ENCODE results near the gene GLRA3. TPM values are rescaled to one million over a fixed set of nuclear protein-coding genes. Genes with fewer than 3 reads are reported as not detected.
A peak's percentile ranks its signal among the peaks of the same experiment; 100 is the strongest.
"Not testable (repeated sequence)": the region's sequence is repeated elsewhere in the genome, so short reads cannot be mapped to it uniquely, and the experiment has no call there.

Gene GLRA3
- polyA plus RNA-seq, 10 donors = not detected

GRCh38 chr4:174658246-174658645 lies 170.8 kb downstream of the GLRA3 start:
- DNase-seq = no peak

DNA sequence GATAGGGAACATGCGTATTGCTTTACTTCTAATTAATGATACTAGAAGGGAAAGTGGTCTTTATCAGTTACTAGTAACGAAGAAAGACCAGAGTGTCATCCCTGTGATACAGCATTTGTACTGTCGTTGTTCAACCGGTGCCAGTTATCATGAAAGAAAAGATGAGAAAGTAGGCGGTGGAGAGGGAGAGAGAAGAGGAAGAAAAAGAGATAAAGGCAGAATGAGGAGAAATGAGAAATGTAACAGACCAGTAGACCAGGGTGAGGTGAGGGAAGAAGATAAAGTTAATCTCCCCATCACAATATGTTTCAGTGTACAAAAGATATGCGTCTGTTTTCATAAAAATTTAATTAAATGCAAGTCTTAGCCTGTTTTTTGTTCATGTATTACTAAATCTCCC lies 171.6 kb downstream of the GLRA3 start:
- DNase-seq = no peak

GRCh38 chr4:174654634-174655033 lies 174.4 kb downstream of the GLRA3 start:
- no peak for DNase-seq

DNA sequence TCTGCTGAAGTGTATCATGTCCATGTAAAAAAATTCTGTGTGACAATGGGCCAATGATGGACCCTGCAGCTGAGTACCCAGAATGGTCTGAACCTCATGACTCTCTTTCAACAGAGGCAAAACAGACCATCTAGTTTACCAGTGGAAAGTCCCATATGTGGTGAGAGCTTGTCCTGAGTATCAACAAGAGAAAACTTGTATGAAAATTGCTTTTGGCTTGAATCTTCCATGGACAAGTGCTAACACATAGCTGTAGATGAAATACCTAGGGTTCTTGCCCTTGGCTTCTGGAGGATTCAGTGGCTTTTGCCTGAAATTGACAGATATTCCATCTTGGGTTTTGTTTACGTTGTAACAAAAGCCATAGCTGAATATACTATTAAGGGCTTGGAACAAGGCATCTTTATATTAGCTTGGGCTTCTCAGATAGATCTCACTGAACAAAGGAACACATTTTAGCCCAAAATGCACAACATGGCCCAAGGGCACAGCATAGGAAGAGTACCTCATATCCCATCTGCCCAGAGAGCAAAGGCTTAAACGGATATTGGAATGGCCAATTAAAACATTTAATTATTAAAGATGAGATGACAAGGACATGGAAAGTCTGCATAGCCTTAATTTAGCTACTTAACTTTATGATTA lies 178.2 kb downstream of the GLRA3 start:
- no peak for DNase-seq

- no peak for DNase-seq
Observed at GRCh38 chr4:174648812-174649211, 180.2 kb downstream of the GLRA3 start.

- DNase-seq = no peak
Observed at GRCh38 chr4:174646326-174646725, 182.7 kb downstream of the GLRA3 start.

DNA sequence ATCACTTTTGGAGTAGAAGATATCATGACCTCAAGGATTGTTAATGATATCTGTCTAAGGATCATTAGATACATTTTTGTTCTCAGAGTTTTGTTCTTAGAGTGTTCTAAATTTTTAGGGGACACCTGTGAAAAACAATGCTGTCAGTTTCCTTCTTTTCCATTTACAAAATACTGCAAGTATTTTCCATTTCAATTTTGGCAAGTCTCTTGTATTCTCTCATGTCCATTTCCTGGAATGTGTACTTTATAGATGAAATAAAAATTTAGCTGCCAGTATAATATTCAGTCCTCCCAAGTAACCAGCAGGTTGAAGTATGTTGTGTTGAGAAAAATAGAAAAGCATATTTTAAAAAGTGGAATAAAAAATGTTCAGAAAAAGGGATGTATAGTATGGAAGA lies 188.9 kb downstream of the GLRA3 start:
- DNase-seq = peak; percentile 7 to 40 (median 35)

- no peak for DNase-seq
Observed at GRCh38 chr4:174635732-174636131, 193.3 kb downstream of the GLRA3 start.

DNA sequence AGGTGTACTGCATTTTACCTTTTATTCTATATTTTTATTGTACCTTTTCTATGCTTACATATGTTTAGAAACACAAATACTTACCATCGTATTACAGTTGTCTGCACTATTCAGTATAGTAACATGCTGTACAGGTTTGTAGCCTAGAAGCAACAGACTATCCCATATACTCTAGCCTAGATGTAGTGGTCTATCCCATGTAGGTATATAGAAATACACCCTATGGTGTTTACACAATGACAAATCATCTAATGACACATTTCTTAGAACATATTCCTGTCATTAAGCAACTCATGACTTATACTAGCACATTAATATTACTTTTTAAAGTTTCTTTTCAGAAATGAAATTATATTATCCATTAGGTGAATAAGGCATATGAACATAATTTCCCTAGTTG lies 195.6 kb downstream of the GLRA3 start:
- no peak for DNase-seq

GRCh38 chr4:174631901-174632758 lies 196.9 kb downstream of the GLRA3 start:
- peak; percentile 24 to 58 (median 42) for DNase-seq

GRCh38 chr4:174629907-174630450 lies 199.1 kb downstream of the GLRA3 start:
- not testable (repeated sequence) for DNase-seq

DNA sequence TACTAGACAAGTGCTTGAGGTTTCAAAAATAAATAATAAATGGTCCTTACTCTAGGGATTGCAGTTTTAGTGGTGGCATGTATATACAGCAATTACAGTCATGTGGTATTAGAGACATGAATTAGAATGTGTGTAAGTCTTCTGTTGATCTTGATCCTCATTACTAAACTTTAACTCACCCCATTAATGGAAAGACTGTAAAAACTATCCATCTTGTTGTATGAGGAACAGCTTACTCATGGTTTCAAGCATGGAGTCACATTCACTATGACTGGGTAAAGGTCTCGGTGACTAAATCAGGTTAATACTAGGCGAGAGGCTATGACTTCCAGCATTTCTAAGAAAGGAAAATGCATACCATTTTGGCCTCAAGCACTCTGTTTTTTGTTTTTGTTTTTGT lies 199.8 kb downstream of the GLRA3 start:
- DNase-seq = no peak

DNA sequence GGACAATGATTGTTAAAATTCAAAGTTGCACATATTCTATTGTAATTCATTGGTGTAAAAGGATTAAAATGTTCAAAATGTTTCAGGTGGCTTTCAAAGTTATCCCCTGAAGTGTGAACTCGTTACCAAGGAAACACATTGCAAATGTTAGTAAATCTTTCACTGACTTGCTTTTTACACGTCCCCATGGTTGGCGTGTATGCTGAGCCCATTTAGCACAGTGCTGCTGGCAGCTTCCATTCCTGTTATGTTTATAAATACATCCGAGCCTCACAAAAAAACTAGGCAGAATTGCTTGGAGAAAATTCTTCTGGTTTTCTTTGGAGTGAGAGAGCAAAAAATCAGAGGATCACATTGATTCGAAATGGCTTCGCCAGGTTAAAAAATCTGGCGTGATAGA lies 200.9 kb downstream of the GLRA3 start:
- DNase-seq = no peak

- no peak for DNase-seq
Observed at GRCh38 chr4:174627473-174627872, 201.6 kb downstream of the GLRA3 start.

GRCh38 chr4:174626342-174627008 lies 202.6 kb downstream of the GLRA3 start:
- no peak for DNase-seq

DNA sequence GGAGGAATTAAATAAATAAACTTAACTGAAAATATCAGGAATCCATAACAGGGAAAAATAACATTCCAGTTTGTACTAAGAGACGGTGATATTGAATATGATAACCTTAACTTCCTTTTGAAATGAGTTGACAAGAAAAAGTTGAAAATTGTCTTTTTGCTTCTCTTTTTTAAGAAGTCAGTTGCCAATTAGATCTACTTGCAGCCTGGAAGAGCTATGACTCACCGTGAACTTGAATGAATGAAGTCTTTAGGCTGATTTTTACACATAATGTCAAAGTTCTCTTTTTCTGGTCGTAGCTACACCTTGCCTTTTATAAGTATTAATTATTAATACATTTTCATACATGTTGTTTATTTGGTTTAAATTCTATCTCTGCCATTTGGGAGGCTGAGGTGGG lies 212.4 kb downstream of the GLRA3 start:
- no peak for DNase-seq

GRCh38 chr4:174613979-174614378 lies 215.1 kb downstream of the GLRA3 start:
- DNase-seq = no peak

DNA sequence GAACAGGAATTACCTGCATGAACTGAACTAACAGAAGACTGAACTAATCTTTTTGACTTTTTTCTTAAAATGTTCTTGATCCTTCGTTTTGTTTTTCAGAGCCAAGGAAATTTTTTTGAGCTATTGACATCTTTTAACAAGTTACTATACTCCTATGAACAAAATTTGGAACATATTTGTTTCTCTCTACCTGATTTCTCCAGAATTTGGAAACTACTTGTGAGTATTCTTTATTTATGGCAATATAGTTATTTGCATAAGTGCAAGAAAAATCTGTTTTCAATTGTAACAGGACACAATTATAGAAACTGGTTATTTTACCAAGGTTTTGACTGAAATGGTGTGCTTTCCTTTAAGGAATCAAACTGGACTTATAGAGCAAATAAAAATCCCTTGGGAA lies 217.3 kb downstream of the GLRA3 start:
- no peak for DNase-seq

- DNase-seq = no peak
Observed at GRCh38 chr4:174607792-174608191, 221.3 kb downstream of the GLRA3 start.

DNA sequence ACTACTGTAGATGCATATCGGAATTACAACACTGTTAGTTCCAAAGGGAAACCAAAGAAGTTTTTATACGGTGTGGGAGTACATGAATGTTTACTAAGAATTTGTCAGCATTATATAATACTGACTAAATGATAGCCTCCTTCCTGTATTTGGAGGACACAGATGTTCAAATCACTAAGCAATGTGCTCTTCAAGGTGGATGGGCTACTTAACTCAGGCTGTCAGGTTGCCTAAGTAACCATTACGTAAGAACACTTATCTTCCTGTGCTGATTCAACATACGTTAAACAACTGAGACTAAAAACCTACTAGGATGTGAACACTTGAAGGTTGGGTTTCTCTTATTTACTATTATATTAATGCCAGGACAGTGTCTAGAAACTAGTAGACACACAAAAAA lies 224.8 kb downstream of the GLRA3 start:
- DNase-seq = no peak

DNA sequence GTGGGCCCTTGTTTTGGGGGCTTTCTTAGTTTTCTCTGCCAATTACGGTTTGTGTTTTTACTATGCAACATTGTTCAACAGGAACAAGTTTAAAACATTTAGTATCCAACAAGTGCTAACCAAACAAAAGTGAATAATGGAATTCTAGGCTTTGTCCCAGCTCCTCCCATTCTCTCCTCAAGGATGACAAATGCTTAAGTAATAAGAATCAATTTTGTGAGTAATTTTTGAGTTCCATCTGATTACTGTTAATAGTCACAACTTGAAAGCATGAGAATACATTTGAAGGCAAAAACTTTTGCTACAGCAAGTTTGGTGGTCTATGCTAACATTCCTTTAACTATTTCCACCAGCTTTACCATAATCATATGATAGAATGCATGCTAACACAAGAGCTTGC lies 228.7 kb downstream of the GLRA3 start:
- DNase-seq = peak in 1 of 3 donors; percentile 16

DNA sequence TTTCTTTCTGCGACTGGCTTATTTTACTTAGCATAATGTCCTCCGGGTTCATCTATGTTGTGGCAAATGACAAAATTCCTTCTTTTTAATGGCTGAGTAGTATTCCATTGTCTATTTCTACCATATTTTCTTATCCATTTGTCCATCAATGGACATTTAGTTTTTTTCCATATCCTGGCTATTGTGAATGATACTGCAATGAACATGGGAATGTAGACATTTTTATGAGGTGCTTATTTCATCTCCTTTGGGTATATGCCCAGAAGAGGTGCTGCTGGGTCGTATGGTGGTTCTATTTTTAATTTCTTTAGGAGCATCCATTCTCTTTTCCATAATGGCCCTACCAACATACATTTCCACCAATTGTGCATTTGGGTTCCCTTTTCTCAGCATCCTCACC lies 230.2 kb downstream of the GLRA3 start:
- no peak for DNase-seq

DNA sequence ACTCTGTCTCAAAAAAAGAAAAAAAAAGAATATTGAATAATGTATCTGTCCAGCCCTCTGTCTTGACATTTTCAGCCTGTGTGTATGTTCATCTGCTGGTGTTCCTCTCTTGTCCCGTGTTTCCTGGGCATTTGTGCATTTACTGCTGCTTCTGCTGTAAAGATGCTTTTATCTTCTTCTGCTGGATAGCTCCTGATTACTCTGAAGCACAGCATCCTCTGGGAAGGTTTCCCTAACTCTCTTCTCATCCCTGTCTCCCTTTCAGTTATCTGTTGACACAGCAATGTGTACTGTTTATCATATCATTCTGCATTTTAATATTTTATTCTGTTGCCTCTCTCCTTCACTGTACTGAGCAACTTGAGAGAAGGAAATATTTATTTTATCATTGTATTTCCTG lies 232.5 kb downstream of the GLRA3 start:
- DNase-seq = no peak

Data from muscle of back (tissue), 11 donors.